HG02885 (cell line): ENCODE results near the gene TTYH1.

Source experiments
- ATAC-seq: cut with Tn5 transposase; IDR thresholded peaks from one replicate; pipeline ENCODE4 v1.9.1; 2021; ENCODE audit warnings: mild to moderate bottlenecking; ENCODE audit not compliant: unreplicated experiment, poor library complexity

The TTYH1 gene

GRCh38 chr19:54470991-54471782, 55.9 kb downstream of the TTYH1 start:
- no peak for ATAC-seq

- no peak for ATAC-seq
Measured at GRCh38 chr19:54473071-54473891, 58.0 kb downstream of the TTYH1 start, which contains the start of gene CDC42EP5. CDC42EP5 (minus strand) TSS chr19:54473296; CDS start chr19:54465547, 7,749 bp downstream.

- ATAC-seq: no peak
Measured at GRCh38 chr19:54473892-54474372, 58.7 kb downstream of the TTYH1 start.

- ATAC-seq: no peak
Measured at GRCh38 chr19:54475706-54476105, 60.4 kb downstream of the TTYH1 start.

GRCh38 chr19:54477650-54478049, 62.4 kb downstream of the TTYH1 start:
- ATAC-seq: no peak

GRCh38 chr19:54478677-54479266, 63.5 kb downstream of the TTYH1 start:
- no peak for ATAC-seq

- no peak for ATAC-seq
Measured at GRCh38 chr19:54480051-54480450, 64.8 kb downstream of the TTYH1 start.

- ATAC-seq: no peak
Measured at GRCh38 chr19:54481326-54481930, 66.2 kb downstream of the TTYH1 start.

GRCh38 chr19:54482889-54483288, 67.6 kb downstream of the TTYH1 start:
- no peak for ATAC-seq

GRCh38 chr19:54484451-54484850, 69.2 kb downstream of the TTYH1 start:
- no peak for ATAC-seq

- ATAC-seq: no peak
Measured at GRCh38 chr19:54485851-54486250, 70.6 kb downstream of the TTYH1 start.
